IPS-NIHi7 (cell line): ENCODE results near the gene CACNA1D.
A peak's percentile ranks its signal among the peaks of the same experiment; 100 is the strongest.
"Not testable (repeated sequence)": the region's sequence is repeated elsewhere in the genome, so short reads cannot be mapped to it uniquely, and the experiment has no call there.

ENCODE experiments used
- DNase-seq: peaks from one replicate; pipeline ENCODE4 v3.0.0; 2012; ENCODE audit warnings: mixed read lengths; ENCODE audit errors: extremely low spot score

The CACNA1D gene

GRCh38 chr3:53657651-53658050 is 163.2 kb downstream of the CACNA1D start:
- DNase-seq, result no peak

GRCh38 chr3:53658613-53659193 is 164.3 kb downstream of the CACNA1D start:
- no peak for DNase-seq

DNA sequence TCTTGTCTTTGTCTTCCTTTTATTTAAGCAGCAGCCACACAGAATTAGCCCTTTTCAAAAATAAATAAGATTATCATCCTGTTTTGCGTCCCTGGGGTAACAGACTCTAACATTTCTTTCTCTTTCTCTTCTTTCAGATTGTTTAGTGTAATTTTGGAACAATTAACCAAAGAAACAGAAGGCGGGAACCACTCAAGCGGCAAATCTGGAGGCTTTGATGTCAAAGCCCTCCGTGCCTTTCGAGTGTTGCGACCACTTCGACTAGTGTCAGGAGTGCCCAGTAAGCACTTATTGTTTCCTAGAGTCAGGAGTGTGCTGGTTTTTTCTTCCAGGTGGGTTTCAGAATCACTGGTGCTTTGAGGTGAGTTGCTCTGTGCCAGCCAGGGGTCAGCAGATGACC is 165.6 kb downstream of the CACNA1D start:
- no peak for DNase-seq

- no peak for DNase-seq
Observed at GRCh38 chr3:53661480-53661879, 167.1 kb downstream of the CACNA1D start.

DNA sequence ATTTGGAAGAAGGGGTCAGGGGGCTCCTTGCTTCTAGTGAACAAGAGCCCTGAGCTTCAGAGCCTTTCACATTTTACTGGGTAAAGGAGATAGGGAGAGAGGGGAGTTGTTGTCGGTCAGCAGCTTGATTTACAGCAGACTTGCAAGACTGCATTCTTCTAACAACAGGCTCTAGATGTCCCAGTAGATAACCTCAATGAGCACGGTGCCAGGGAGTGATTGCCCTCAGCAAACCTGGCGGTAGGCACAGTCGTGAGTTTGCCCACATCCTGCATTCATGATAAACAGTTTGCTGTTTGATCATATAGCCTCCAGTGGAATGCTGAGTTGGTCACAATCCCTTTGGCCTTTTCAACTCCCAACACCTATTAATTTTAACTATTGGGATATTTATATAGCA is 170.4 kb downstream of the CACNA1D start:
- DNase-seq, result not testable (repeated sequence)

- DNase-seq, result no peak
Observed at GRCh38 chr3:53665608-53666425, 171.4 kb downstream of the CACNA1D start.

DNA sequence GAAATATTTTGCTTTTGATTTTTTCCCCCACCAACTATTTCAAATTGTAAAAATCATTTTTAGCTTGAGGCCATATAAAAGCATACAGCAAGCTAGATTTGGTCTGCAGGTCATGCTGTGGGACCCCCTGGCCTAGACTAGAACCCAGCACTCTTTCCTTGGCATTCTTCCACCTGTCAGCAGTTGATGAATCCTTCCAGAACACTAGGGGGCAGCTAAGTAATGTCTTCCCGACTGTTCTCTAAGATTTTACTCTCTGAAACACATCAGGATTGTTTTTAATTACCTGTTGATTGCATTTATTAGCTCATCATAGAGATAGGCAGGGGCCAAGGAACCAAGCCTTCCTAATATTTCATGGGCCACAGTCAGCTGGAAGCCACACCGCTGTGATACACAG is 174.5 kb downstream of the CACNA1D start:
- DNase-seq, result peak; percentile 46

DNA sequence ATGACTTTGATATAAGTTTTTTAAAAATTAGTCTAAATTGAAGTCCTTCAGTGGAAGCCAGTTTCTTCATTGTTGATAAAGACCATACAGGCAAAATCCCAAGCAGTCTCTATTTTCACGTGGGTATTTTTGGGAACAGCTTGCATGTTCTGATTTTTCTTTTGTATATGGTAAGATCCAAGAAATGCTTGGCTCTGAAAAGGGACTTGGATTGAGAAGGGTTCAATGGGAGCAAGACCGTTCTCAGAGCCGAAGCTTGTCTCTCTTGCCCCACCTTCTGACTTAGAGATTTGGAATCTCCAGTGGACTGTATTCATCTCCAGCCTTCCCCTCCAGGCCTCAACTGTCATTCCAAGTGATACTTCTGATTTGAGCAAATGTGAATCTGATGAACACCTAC is 176.3 kb downstream of the CACNA1D start:
- DNase-seq, result no peak

GRCh38 chr3:53671192-53671960 is 177.0 kb downstream of the CACNA1D start:
- no peak for DNase-seq

GRCh38 chr3:53671961-53672299 is 177.5 kb downstream of the CACNA1D start:
- no peak for DNase-seq

GRCh38 chr3:53672981-53673380 is 178.6 kb downstream of the CACNA1D start:
- DNase-seq, result no peak

DNA sequence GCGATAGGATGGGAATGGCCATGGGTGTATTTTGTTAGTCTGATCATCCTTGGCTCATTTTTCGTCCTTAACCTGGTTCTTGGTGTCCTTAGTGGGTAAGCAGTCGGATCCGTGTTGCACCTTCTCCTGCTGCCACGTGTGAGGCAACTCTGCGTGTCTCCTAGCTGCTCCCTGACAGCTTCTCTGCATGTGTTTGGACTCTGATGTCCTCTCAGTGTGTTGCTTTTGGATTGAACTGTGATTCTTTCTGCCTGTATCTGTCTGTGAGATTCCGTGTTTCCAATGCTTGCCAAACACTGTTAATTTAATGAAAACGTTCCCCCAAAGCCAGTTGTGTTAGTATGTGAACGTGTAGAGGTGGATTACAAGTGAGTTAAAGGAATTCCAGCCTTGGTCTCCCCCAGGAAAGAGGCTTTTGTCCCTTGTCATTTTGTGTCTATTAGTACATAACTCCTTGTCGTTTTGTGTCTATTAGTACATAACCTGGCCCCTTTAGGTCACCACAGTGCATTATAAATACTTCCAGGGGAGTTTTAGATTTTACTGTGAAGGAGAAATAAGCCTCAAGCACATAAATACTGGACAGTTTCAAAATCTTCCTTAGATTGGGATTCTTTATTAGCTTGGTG is 179.4 kb downstream of the CACNA1D start:
- no peak for DNase-seq

GRCh38 chr3:53674582-53674981 is 180.2 kb downstream of the CACNA1D start:
- DNase-seq, result no peak

- no peak for DNase-seq
Observed at GRCh38 chr3:53675022-53675697, 180.7 kb downstream of the CACNA1D start.

DNA sequence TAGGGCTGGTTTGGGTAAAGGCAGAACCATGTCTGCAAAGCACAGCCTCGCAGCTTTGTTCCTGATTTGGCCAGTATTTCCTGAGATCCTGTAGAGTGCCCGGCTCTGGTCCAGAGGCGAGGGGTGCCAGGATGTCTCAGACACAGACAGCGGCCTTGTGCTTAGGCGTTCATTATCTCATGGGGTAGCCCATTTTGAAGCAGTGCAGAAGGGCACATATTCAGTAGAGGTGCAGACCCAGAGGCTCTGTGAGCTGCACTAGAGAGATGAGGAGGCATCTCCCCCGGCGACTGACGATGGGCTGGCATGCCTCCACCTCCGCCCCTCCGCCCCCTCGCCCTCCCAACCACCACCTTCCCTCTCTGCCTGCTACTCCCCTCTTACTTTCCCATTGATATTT is 181.5 kb downstream of the CACNA1D start:
- no peak for DNase-seq

- DNase-seq, result no peak
Observed at GRCh38 chr3:53677413-53677812, 183.0 kb downstream of the CACNA1D start.

- DNase-seq, result peak; percentile 34
Observed at GRCh38 chr3:53680028-53680427, 185.6 kb downstream of the CACNA1D start.

GRCh38 chr3:53682807-53683206 is 188.4 kb downstream of the CACNA1D start:
- no peak for DNase-seq

DNA sequence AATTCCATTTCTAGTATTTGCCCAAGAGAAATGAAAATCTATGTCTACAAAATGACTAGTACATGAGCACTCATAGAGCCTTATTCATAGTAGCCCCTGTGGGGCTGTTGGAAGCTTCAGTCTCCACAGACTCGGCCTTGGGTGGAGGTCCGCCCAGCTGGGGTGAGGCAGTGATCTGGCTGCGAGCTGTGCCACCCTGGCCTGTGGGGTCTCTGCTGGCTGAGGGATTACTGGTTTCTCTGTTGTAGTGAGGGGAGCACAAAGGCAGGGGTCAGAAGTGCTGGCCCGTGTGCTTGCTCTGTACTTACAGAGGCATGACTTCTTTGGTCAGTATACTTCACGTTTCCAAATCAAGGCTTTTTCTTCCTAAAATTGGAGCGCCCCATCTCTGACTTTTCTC is 193.7 kb downstream of the CACNA1D start:
- no peak for DNase-seq

DNA sequence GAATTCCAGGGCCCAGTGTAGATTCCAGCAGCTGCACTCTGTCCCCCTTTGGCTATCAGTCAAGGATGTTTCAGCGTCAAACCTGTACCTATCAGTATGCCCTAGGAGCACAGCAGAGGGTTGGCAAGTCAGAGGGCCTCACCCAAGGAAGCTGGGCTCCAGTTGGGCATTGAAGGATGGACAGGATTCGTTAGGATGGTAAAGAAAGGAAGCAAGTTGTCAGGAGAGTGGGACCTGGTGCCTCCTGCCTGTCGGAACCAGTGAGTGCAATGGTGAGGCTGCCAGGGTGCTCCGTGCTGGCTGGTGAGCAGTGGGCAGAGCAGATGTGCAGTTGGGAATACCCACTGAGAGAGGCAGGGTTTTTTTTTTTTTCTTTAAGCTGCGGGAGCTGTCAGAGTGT is 194.6 kb downstream of the CACNA1D start:
- no peak for DNase-seq

GRCh38 chr3:53689681-53690080 is 195.3 kb downstream of the CACNA1D start:
- no peak for DNase-seq

DNA sequence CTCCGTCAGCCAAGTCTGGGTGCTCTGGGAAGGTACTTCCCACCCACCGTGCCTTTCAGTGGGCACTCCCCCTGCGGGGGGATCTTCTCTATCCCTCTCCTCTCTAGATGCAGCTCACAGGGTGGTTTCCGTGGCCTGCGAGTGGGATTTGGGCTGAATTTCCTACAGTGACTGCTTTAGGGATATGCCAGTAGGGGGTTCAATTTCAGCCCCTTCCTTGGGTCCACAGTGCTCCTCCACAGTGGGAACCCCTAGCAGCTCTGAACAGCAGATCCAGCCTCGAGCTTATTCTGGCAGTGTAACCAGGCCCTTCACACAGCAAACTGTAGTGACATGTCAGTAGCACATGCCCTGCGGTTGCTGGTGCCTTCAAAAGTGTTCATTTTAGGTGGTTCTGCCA is 196.1 kb downstream of the CACNA1D start:
- DNase-seq, result no peak
